GM21529 (cell line): ENCODE data around the gene BMP8B.
"Not testable (repeated sequence)": the region's sequence is repeated elsewhere in the genome, so short reads cannot be mapped to it uniquely, and the experiment has no call there.

Source experiments
- ATAC-seq: cut with Tn5 transposase; IDR thresholded peaks from one replicate; pipeline ENCODE4 v1.9.1; 2021; ENCODE audit not compliant: unreplicated experiment

BMP8B gene, protein sequence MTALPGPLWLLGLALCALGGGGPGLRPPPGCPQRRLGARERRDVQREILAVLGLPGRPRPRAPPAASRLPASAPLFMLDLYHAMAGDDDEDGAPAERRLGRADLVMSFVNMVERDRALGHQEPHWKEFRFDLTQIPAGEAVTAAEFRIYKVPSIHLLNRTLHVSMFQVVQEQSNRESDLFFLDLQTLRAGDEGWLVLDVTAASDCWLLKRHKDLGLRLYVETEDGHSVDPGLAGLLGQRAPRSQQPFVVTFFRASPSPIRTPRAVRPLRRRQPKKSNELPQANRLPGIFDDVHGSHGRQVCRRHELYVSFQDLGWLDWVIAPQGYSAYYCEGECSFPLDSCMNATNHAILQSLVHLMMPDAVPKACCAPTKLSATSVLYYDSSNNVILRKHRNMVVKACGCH

GRCh38 chr1:39788758-39789570 lies at the start of gene BMP8B:
Gene BMP8B, minus strand, starts transcription at chr1:39788865. Its CDS starts 380 bp downstream, at chr1:39788485.
- no peak for ATAC-seq

DNA sequence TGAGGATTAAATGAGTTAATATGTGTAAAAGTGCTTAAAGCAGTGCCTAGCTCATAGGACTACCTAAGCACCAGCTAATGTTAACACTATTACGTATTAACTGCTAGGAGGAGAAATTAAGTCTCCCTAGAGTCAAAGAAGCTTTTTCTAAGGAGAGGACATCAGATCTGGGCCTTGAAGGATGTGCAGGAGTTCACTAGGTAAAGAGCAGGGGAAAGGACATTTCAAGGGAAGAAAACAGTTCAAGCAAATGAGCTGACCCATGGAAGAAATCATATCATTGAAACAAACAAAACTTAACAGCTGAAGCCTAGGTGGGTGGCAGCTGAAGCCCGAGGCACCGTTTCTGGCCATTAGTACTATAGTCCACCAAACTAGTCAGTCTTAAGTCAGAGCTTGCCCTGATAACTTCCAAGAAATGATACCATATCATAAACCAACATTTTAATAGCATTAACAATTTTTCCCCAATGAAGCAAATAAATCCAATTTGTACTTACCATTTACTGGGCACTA lies 48.0 kb upstream of the BMP8B start:
- no peak for ATAC-seq

DNA sequence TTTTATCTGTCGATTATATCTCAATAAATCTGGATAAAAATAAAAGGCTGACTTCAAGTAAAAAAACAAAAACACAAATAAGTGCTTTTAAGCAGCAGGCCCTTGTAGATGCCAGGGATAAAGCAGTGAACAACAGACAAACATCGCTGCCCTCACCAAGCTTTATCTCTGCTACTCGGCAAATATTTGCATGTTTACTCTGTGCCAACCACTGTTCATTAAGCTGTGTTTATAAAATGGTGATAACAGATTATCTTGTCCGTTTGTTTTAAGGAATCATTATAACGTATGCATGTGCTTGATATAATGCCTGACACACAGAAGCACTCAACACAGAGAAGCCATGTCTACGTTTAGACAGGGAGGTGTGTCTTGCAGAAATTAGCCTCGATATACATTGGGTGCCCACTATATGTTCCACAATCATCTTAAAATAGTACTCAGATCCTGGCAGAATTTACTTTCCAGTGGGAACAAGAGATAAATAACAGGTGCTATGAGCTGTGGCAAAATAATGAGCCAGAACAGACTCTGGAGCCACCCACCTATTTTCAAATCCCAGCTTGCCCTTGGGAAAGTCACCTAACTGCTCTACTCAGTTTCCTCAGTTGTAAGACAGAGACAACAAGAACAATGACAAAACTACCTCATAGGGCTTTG lies 47.4 kb upstream of the BMP8B start:
- ATAC-seq, result no peak

- ATAC-seq, result no peak
Observed at GRCh38 chr1:39835110-39835509, 46.4 kb upstream of the BMP8B start.

DNA sequence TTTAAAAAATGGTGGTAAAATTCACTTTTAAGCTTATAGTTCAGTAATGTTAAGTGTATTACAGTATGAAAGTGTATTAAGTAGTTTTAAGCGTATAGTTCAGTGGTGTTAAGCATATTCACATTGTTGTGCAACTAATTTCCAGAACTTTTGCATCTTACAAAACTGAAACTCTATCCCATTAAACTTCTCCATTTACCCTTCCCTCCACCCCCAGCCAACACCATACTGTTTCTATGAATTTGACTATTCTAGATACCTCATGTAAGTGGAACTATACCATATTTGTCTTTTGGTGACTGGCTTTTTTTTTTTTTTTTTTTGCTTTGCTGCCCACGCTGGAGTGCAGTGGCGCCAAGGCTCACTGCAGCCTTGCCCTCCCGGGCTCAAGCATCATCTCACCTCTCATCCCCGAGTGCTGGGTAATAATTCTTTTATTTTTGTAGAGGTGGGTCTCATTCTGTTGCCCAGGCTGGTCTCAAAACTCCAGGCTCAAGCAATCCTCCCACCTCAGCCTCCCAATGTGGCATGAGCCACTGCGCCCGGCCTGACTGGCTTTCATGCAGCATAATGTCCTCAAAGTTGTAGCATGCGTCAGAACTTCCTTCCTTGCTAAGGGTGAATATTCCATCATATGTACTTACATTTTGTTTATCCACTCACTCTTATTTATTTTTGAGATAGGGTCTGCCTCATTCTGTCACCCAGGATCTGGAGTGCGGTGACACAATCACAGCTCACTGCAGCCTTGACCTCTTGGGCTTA lies 45.1 kb upstream of the BMP8B start:
- ATAC-seq, result no peak

GRCh38 chr1:39833121-39833520 lies 44.5 kb upstream of the BMP8B start:
- no peak for ATAC-seq

DNA sequence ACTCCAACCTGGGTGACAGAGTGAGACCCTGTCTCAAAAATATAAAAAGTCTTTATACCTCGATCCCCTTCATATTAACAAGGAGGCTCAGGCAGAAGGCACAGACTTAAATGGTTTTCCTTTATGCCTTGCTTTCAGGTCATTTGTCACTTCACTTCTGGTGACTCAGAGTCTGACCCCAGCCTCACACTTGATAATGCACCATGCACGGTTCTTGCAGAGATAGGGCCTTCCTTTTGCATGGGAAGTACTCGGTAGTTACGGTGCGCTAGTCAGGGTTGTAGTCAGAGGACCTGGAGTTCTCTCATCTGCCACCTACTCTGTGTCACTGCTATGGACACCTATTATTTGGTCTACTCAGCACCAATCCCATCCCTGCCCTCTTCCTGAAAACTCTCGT lies 43.6 kb upstream of the BMP8B start:
- no peak for ATAC-seq

- no peak for ATAC-seq
Observed at GRCh38 chr1:39829791-39830533, 41.3 kb upstream of the BMP8B start.

GRCh38 chr1:39828734-39829133 lies 40.1 kb upstream of the BMP8B start:
- ATAC-seq, result no peak

DNA sequence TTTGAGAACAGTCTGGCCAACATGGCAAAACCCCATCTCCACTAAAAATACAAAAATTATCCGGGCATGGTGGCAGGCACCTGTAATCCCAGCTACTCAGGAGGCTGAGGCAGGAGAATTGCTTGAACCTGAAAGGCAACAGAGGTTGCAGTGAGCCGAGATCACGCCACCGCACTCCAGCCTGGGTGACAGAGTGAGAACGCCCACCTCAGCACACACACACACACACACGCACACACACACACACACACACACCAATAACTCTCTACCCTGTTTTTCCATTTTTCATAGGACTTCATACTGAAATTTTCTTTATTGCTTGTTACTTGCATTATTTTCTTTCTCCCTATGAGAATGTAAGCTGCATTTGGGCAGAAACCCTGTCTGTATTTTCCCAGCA lies 39.6 kb upstream of the BMP8B start:
- not testable (repeated sequence) for ATAC-seq

GRCh38 chr1:39827201-39827600 lies 38.5 kb upstream of the BMP8B start:
- ATAC-seq, result no peak

DNA sequence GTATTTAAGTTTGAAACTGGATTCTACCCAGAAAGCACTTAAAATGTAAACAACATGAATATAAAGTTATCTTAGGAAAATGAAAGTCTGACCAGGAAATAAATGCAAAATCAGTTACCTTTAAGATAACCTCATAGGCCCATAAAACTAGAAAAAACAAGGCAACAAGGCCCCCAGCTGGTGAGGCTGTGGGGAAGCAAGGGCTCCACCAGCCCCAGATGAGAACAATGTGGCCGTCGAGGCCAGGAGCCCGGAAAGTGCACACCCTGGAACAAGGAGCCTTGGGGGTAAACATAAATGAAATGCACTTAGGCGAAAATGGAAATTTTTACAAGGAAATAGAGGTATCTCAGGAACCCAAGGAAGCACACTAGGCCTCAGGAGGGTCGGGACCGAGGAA lies 37.9 kb upstream of the BMP8B start:
- ATAC-seq, result no peak

GRCh38 chr1:39825432-39825941 lies 36.8 kb upstream of the BMP8B start:
- peak; percentile 78 for ATAC-seq

GRCh38 chr1:39823450-39823849 lies 34.8 kb upstream of the BMP8B start:
- not testable (repeated sequence) for ATAC-seq

DNA sequence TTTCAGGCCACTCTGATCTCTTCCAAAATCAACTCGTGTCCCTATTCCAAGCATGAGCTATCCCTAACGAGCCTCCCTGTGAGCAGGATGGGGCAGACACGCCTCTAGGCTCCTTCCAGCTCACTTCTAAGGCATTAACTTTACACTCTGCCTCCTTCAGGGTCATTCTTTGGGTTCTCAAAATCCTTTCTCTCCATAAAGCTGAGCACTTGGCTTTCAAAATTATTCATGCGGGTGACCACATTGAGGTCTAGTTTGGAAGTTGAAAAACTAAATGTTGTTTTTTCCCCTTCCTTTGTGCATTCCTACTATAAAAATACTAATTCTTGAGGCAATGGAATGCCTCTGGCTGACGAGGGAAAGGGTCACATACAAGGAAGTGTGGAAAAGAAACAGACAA lies 33.5 kb upstream of the BMP8B start:
- no peak for ATAC-seq

GRCh38 chr1:39819091-39819812 lies 30.6 kb upstream of the BMP8B start:
- no peak for ATAC-seq

GRCh38 chr1:39818482-39818881 lies 29.8 kb upstream of the BMP8B start:
- ATAC-seq, result no peak

GRCh38 chr1:39817091-39817932 lies 28.6 kb upstream of the BMP8B start:
- ATAC-seq, result peak; percentile 87
